SH-SY5Y (cell line): ENCODE data around the gene DMBX1.

ENCODE experiments used
- GATA2 ChIP-seq: IDR thresholded peaks from 2 replicates; pipeline ENCODE4 v1.6.1; 2011; ENCODE audit warnings: mild to moderate bottlenecking, low read depth, low read length
- GATA3 ChIP-seq: IDR thresholded peaks from 2 replicates; pipeline ENCODE4 v1.6.1; 2011; ENCODE audit warnings: low read depth, mild to moderate bottlenecking, low read length, moderate library complexity

DNA sequence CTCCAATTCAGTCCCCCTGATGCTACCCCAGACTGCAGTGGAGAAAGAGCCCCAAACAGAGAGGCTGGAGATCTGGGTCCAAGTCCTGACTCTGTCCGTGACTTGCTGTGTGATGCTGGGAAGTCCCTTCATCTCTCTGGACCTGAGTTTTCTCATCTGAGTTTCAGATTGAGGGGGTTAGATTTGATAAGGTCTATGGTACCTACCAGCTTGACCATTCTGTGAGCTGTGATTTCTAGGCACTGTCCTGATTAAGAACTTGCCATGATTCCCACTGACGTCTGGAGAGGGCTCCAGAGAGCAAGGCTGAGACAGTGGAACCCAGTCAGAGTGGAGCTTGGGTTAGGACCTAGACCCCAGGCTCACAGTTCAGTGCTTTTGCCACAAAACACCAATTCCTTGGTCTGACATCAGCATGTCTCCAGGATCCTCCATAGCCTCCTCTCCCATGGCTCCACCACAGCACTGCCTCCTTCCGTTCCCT, 43.8 kb upstream of the DMBX1 start:
- no peak for TF ChIP-seq GATA2
- TF ChIP-seq GATA3 = no peak
